AG04450 (cell line): ENCODE data around the gene KSR2. TPM values are rescaled to one million over a fixed set of nuclear protein-coding genes. Genes with fewer than 3 reads are reported as not detected.
"Not testable (repeated sequence)": the region's sequence is repeated elsewhere in the genome, so short reads cannot be mapped to it uniquely, and the experiment has no call there.

Source experiments
- CTCF ChIA-PET: fragments of 300-600, 350-600 bp; formaldehyde crosslinking; extraction: SDS; loops from one replicate; lab custom pipeline; 2022; ENCODE audit warnings: antibody characterized with exemption, inconsistent platforms; lab: Charles Lee
- POLR2A ChIA-PET: fragments of 350-600 bp; formaldehyde crosslinking; extraction: SDS; loops from one replicate; lab custom pipeline; 2021; ENCODE audit warnings: antibody characterized with exemption, inconsistent platforms; lab: Yijun Ruan, JAX
- DNase-seq: peaks from one replicate; pipeline ENCODE4 v3.0.0-alpha.2; 2011; ENCODE audit warnings: low read depth, low spot score
- H3K27ac ChIP-seq: one replicate; pipeline ENCODE4 v1.5.1; 2012; ENCODE audit warnings: low read depth, low read length, control low read depth
- H3K27me3 ChIP-seq: one replicate; pipeline ENCODE4 v1.6.0; 2012; ENCODE audit warnings: low read length; ENCODE audit not compliant: control insufficient read depth, insufficient read depth
- H3K4me3 ChIP-seq: 2 replicates; pipeline ENCODE4 v1.5.1; 2011; ENCODE audit warnings: mild to moderate bottlenecking, low read depth, low read length, control low read depth
- H3K9me3 ChIP-seq: 2 replicates; pipeline ENCODE4 v1.5.1; 2012; ENCODE audit warnings: low read length; ENCODE audit not compliant: control insufficient read depth, insufficient read depth
- polyA plus RNA-seq: library from polyadenylated mRNA; depleted of rRNA; stranded (reverse); fragments of >200 nt; gene quantifications from 2 replicates; pipeline ENCODE4 v1.2.3, GENCODE V29; 2011
- TF ChIP-seq, protein P1 (sequence below): IDR thresholded peaks from 2 replicates; pipeline ENCODE4 v1.5.1; 2011; ENCODE audit warnings: low read depth, low read length, control low read depth, inconsistent platforms

KSR2 gene
- polyA plus RNA-seq, 1 experiment = not detected

DNA sequence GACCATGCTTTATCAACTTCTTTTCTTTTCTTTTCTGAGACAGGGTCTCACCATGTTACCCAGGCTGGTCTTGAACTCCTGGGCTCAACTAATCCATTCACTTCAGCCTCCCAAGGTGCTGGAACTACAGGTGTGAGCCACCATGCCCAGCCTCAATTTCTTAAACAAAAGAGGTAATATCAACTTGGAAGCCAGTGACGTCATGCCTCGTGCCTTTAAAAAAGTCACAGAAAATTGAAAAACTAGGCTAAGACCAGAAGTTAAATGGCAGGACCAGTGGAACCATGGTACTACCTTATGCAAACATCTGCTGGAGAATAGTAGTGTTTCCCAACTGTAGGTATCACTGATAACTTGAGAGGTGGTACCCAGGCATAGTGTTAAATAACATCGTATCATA, 103.3 kb downstream of the KSR2 start:
- CTCF ChIA-PET = no interaction called here

GRCh38 chr12:117863002-117863709, 105.6 kb downstream of the KSR2 start:
- TF ChIP-seq, protein P1, sequence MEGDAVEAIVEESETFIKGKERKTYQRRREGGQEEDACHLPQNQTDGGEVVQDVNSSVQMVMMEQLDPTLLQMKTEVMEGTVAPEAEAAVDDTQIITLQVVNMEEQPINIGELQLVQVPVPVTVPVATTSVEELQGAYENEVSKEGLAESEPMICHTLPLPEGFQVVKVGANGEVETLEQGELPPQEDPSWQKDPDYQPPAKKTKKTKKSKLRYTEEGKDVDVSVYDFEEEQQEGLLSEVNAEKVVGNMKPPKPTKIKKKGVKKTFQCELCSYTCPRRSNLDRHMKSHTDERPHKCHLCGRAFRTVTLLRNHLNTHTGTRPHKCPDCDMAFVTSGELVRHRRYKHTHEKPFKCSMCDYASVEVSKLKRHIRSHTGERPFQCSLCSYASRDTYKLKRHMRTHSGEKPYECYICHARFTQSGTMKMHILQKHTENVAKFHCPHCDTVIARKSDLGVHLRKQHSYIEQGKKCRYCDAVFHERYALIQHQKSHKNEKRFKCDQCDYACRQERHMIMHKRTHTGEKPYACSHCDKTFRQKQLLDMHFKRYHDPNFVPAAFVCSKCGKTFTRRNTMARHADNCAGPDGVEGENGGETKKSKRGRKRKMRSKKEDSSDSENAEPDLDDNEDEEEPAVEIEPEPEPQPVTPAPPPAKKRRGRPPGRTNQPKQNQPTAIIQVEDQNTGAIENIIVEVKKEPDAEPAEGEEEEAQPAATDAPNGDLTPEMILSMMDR = no peak
- POLR2A ChIA-PET = no interaction called here
- Histone ChIP-seq H3K27ac (no peak overlapping the region), H3K4me3 (no peak overlapping the region), H3K9me3 (0 out of 2 replicates have a peak, but pooled peaks cover 4% of the 10 kb centered on the region), H3K27me3 (no peaks in the 10 kb centered on the region)
- CTCF ChIA-PET = interaction anchor here (1.0 kb wide), 1 partner anchor 13 kb away, joined by 3 read pairs; no protein-coding TSS in a partner anchor
- DNase-seq = no peak

More for the DNA sequence above, 103.3 kb downstream of the KSR2 start:
- no peak overlapping the region for H3K4me3 ChIP-seq
- H3K9me3 ChIP-seq = 0 out of 2 replicates have a peak, but pooled peaks cover under 1% of the 10 kb centered on the region
- TF ChIP-seq, protein P1 = no peak
- no peaks in the 10 kb centered on the region for H3K27me3 ChIP-seq
- H3K27ac ChIP-seq = no peak overlapping the region
- DNase-seq = no peak
- POLR2A ChIA-PET = no interaction called here

DNA sequence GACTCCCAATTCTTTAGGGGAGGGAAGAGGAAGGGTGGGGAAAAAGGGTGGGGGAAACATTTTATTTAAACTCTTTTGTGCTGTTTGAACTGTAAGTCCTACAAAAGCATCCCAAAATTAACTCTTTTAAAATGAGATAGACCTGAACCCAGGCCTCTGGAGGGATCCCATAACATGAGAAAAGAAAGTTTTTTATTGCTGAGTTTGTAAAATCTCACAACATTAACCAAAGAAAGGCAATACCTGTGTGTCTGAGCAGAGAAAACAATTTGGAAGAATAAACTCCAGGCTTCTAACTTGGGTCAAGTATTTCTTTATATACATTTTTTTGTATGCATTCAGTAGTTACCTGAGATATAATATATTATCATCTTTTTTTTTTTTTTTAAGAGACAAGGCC, 107.1 kb downstream of the KSR2 start:
- Histone ChIP-seq H3K27me3 (no peaks in the 10 kb centered on the region), H3K27ac (no peak overlapping the region), H3K9me3 (0 out of 2 replicates have a peak, but pooled peaks cover 4% of the 10 kb centered on the region), H3K4me3 (no peak overlapping the region)
- TF ChIP-seq, protein P1 = no peak
- CTCF ChIA-PET = interaction anchor here (0.6 kb wide), 1 partner anchor 659 kb away, joined by 3 read pairs; no protein-coding TSS in a partner anchor
- POLR2A ChIA-PET = no interaction called here
- no peak for DNase-seq

DNA sequence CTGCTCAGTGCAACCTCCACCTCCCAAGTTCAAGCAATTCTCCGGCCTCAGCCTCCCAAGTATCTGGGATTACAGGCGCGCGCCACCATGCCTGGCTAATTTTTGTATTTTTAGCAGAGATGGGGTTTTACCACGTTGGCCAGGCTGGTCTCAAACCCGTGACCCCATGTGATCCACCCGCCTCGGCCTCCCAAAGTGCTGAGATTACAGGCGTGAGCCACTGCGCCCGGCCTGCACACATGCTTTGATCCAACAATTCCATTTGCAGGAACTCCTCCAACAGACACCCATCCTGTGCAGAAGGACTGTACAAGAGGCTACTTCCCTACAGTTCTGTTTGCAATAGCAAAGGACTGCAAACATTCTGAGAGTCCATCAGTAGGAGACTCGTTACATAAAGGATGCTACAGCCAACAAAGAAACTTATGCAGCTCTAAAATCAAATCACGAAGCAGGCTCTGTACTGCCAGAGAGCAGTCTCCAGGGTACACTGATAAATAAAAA, 108.0 kb downstream of the KSR2 start:
- POLR2A ChIA-PET, H3K27ac ChIP-seq, DNase-seq, H3K27me3 ChIP-seq, H3K4me3 ChIP-seq, H3K9me3 ChIP-seq: not testable (repeated sequence)
- CTCF ChIA-PET = interaction anchor here (0.7 to 4.1 kb wide), 2 partner anchors 11 to 216 kb away, joined by 3 to 25 read pairs; no protein-coding TSS in a partner anchor

GRCh38 chr12:117860111-117860510, 108.7 kb downstream of the KSR2 start:
- Histone ChIP-seq H3K9me3 (peaks cover 6% of the 10 kb centered on the region; the same call in 1 of the 2 replicates), H3K4me3 (no peak overlapping the region), H3K27ac (no peak overlapping the region), H3K27me3 (no peaks in the 10 kb centered on the region)
- ChIA-PET CTCF (interaction anchor here (4.1 kb wide), 1 partner anchor 10 kb away, joined by 25 read pairs; no protein-coding TSS in a partner anchor), POLR2A (no interaction called here)
- DNase-seq = no peak
- TF ChIP-seq, protein P1 = no peak
